ENCODE results near the gene LIF.

The LIF gene

DNA sequence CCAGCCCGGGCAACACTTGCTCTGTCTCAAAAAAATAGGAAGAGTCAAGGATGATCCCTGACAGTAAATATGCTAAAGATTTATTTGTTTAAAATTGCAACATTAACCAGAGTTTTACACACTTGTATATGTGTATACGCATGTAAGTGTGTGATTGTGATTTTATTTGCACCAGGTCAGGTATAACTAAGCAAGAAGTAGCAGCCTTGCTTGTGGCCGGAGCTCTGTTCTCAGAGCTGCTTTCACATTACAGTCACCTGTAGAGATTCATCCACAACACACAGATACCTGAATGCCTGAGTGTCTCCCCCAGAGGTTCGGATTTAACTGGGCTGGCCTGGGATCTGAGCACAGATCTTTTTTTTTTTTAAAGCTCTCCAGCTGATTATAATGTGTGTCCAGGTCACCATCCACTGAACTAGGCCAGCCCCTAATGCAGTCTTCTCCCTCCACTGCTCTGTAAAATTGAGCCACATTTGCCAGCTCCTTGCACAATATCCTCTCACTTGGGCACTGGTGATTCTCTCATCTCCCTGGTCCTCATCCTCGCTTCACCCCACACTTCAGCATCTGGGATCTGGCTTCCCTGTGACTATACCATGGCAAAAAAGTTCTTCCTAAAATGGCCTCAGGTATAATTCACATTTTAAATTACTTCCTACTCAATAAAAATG lies 48.3 kb downstream of the LIF start:
- no peaks in the 10 kb centered on the region for H3K36me3 ChIP-seq (ENCODE audit: control insufficient read depth in 2 of 2, insufficient read depth in 1 of 2, low read length in 2 of 2)
- no peaks in the 10 kb centered on the region for H3K9me3 ChIP-seq (ENCODE audit: control insufficient read depth, insufficient read depth, low read depth, low read length)
- no peak overlapping the region for H3K27ac ChIP-seq (ENCODE audit: extremely low read depth, low read depth, low read length)
- CTCF ChIA-PET = interaction anchor here (0.6 to 1.2 kb wide), 2 partner anchors 90 to 1118 kb away, joined by 3 to 5 read pairs; no protein-coding TSS in a partner anchor
- no peak for TF ChIP-seq ZNF155 (tag by site-specific recombination; IDR thresholded peaks at IDR 0.05)
- TF ChIP-seq ZNF335 (tag by site-specific recombination; conservative IDR thresholded peaks at IDR 0.05) = no peak
- TF ChIP-seq SP2 (tag by site-specific recombination; IDR thresholded peaks at IDR 0.05) = no peak
- no peak for TF ChIP-seq ZNF571 (tag by site-specific recombination; IDR thresholded peaks at IDR 0.05)
- no peak for TF ChIP-seq ZNF311 (tag by site-specific recombination; IDR thresholded peaks at IDR 0.05; ENCODE audit: borderline replicate concordance)
- no peak for TF ChIP-seq ZNF624 (tag by site-specific recombination; IDR thresholded peaks at IDR 0.05)
- no peak for TF ChIP-seq KLF1 (tag by site-specific recombination; IDR thresholded peaks at IDR 0.05)
- no peak for TF ChIP-seq ZNF175 (tag by site-specific recombination; IDR thresholded peaks at IDR 0.05)
- TF ChIP-seq, protein P1, sequence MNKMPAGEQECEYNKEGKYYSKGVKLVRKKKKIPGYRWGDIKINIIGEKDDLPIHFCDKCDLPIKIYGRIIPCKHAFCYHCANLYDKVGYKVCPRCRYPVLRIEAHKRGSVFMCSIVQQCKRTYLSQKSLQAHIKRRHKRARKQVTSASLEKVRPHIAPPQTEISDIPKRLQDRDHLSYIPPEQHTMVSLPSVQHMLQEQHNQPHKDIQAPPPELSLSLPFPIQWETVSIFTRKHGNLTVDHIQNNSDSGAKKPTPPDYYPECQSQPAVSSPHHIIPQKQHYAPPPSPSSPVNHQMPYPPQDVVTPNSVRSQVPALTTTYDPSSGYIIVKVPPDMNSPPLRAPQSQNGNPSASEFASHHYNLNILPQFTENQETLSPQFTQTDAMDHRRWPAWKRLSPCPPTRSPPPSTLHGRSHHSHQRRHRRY (tag by site-specific recombination; IDR thresholded peaks at IDR 0.05) = no peak
- H3K4me3 ChIP-seq (ENCODE audit: low read depth, low read length) = no peak overlapping the region
- H3K4me1 ChIP-seq (ENCODE audit: control insufficient read depth, insufficient read depth, low read length) = peaks cover 21% of the 10 kb centered on the region
- POLR2A ChIA-PET = no interaction called here

DNA sequence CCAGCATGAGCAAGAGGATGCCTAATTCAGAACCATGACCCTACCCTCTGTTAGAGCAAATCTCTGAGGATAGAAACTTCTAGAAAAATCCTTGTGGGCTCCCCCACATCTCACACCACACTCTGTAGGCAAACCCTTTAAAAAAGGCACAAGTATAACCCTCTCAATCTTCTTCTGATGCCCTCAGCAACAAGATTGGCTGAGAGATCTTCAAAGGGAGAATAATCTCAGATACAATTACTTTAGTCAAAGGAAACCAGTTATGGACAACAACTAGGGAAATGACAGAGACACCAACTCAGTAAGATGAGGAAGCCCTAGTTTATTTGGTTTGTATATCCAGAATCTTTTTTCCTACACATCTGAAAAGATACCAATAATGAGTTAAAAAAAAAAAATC lies 49.2 kb downstream of the LIF start:
- H3K9me3 ChIP-seq (ENCODE audit: control insufficient read depth, insufficient read depth, low read depth, low read length) = no peaks in the 10 kb centered on the region
- H3K36me3 ChIP-seq (ENCODE audit: control insufficient read depth in 2 of 2, insufficient read depth in 1 of 2, low read length in 2 of 2) = no peaks in the 10 kb centered on the region
- no peak overlapping the region for H3K4me3 ChIP-seq (ENCODE audit: low read depth, low read length)
- ChIA-PET POLR2A (no interaction called here), CTCF (interaction anchor here (1.2 kb wide), 1 partner anchor 89 kb away, joined by 5 read pairs; no protein-coding TSS in a partner anchor)
- peaks cover 21% of the 10 kb centered on the region for H3K4me1 ChIP-seq (ENCODE audit: control insufficient read depth, insufficient read depth, low read length)
- TF ChIP-seq ZNF624 (tag by site-specific recombination; IDR thresholded peaks at IDR 0.05) (no peak), ZNF350 (tag by site-specific recombination; IDR thresholded peaks at IDR 0.05) (no peak), BCL11B (tag by site-specific recombination; IDR thresholded peaks at IDR 0.05; ENCODE audit: low read depth) (no peak), ZNF24 (tag by site-specific recombination; IDR thresholded peaks at IDR 0.05) (no peak), ZNF138 (tag by site-specific recombination; IDR thresholded peaks at IDR 0.05; ENCODE audit: borderline replicate concordance) (no peak), SALL2 (tag by site-specific recombination; IDR thresholded peaks at IDR 0.05; ENCODE audit: borderline replicate concordance) (no peak), GLI2 (tag by site-specific recombination; IDR thresholded peaks at IDR 0.05; ENCODE audit: borderline replicate concordance, low read depth) (no peak), ZNF843 (tag by site-specific recombination; IDR thresholded peaks at IDR 0.05) (no peak)
- TF ChIP-seq, protein P2, sequence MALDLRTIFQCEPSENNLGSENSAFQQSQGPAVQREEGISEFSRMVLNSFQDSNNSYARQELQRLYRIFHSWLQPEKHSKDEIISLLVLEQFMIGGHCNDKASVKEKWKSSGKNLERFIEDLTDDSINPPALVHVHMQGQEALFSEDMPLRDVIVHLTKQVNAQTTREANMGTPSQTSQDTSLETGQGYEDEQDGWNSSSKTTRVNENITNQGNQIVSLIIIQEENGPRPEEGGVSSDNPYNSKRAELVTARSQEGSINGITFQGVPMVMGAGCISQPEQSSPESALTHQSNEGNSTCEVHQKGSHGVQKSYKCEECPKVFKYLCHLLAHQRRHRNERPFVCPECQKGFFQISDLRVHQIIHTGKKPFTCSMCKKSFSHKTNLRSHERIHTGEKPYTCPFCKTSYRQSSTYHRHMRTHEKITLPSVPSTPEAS (tag by site-specific recombination; IDR thresholded peaks at IDR 0.05) = no peak
- TF ChIP-seq, protein P3, sequence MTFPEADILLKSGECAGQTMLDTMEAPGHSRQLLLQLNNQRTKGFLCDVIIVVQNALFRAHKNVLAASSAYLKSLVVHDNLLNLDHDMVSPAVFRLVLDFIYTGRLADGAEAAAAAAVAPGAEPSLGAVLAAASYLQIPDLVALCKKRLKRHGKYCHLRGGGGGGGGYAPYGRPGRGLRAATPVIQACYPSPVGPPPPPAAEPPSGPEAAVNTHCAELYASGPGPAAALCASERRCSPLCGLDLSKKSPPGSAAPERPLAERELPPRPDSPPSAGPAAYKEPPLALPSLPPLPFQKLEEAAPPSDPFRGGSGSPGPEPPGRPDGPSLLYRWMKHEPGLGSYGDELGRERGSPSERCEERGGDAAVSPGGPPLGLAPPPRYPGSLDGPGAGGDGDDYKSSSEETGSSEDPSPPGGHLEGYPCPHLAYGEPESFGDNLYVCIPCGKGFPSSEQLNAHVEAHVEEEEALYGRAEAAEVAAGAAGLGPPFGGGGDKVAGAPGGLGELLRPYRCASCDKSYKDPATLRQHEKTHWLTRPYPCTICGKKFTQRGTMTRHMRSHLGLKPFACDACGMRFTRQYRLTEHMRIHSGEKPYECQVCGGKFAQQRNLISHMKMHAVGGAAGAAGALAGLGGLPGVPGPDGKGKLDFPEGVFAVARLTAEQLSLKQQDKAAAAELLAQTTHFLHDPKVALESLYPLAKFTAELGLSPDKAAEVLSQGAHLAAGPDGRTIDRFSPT (tag by site-specific recombination; IDR thresholded peaks at IDR 0.05) = no peak
- peak overlapping the region; percentile 82 for H3K27ac ChIP-seq (ENCODE audit: extremely low read depth, low read depth, low read length)

All from HEK293 (cell line).